HepG2 (cell line): ENCODE data around the gene KDM3B. TPM values are rescaled to one million over a fixed set of nuclear protein-coding genes. Genes with fewer than 3 reads are reported as not detected.
A peak's percentile ranks its signal among the peaks of the same experiment; 100 is the strongest.

ENCODE experiments used
- BRD4 ChIP-seq: sonication (generic); formaldehyde crosslinking; IDR thresholded peaks from 2 replicates; pipeline ENCODE4 v1.4.0; 2020; ENCODE audit warnings: missing genetic modification reagents
- FOXO1 ChIP-seq: sonication (generic); formaldehyde crosslinking; IDR thresholded peaks from 2 replicates; pipeline ENCODE4 v1.4.0; 2020; ENCODE audit warnings: missing genetic modification reagents
- IRX3 ChIP-seq: sonication (generic); formaldehyde crosslinking; IDR thresholded peaks from 2 replicates; pipeline ENCODE4 v1.8.1; 2023; ENCODE audit warnings: mild to moderate bottlenecking, low read depth, missing genetic modification reagents, borderline replicate concordance
- SP5 ChIP-seq: IDR thresholded peaks from 2 replicates; pipeline ENCODE4 v1.6.1; 2016; ENCODE audit warnings: low read depth, borderline replicate concordance
- ZBTB42 ChIP-seq: sonication (generic); formaldehyde crosslinking; IDR thresholded peaks from 2 replicates; pipeline ENCODE4 v1.5.0; 2020; ENCODE audit warnings: mild to moderate bottlenecking, missing genetic modification reagents
- polyA plus RNA-seq, 8 experiments: library from polyadenylated mRNA; depleted of rRNA in 3 of 8; stranded (reverse) in 7 of 8; unstranded in 1 of 8; fragments of >200 nt; fragmentation: Illumina TruSeq in 4 of 8; extraction: Trizol in 4 of 8; gene quantifications; 2 replicates each; pipeline versions ENCODE4 v1.2.1 to v1.2.3, GENCODE V29; 2011 to 2016; ENCODE audit warnings: low read depth in 4 of 8, missing spikeins in 1 of 8, mixed read lengths in 1 of 8; ENCODE audit not compliant: insufficient read depth in 1 of 8
- total RNA-seq, 5 experiments: library from RNA; depleted of rRNA; stranded (reverse); fragments of >200 nt; fragmentation: Illumina TruSeq; extraction: Trizol; gene quantifications; 2 replicates each; pipeline ENCODE4 v1.2.3, GENCODE V29; 2016; ENCODE audit warnings: low read depth in 1 of 5
- TF ChIP-seq, protein P1 (sequence below): sonication (generic); formaldehyde crosslinking; IDR thresholded peaks from 2 replicates; pipeline ENCODE4 v1.4.0; 2020; ENCODE audit warnings: mild to moderate bottlenecking, low read depth, missing genetic modification reagents
- TF ChIP-seq, protein P2 (sequence below): sonication (generic); formaldehyde crosslinking; IDR thresholded peaks from 2 replicates; pipeline ENCODE4 v1.9.0; 2021; ENCODE audit warnings: missing genetic modification reagents, borderline replicate concordance
- TF ChIP-seq, protein P3 (sequence below): sonication (generic); formaldehyde crosslinking; IDR thresholded peaks from 2 replicates; pipeline ENCODE4 v1.5.1; 2020; ENCODE audit warnings: mild to moderate bottlenecking, missing genetic modification reagents, borderline replicate concordance
- TF ChIP-seq, protein P4 (sequence below): sonication (generic); formaldehyde crosslinking; IDR thresholded peaks from 2 replicates; pipeline ENCODE4 v1.4.0; 2020; ENCODE audit warnings: missing genetic modification reagents, borderline replicate concordance
- TF ChIP-seq, protein P5 (sequence below), 2 experiments: IDR thresholded peaks; 2 replicates each; pipeline ENCODE4 v1.6.1; 2011 to 2012; ENCODE audit warnings: low read length in 2 of 2, borderline replicate concordance in 1 of 2, low read depth in 1 of 2, mild to moderate bottlenecking in 1 of 2, moderate library complexity in 1 of 2
- TF ChIP-seq, protein P6 (sequence below): sonication (generic); formaldehyde crosslinking; IDR thresholded peaks from 2 replicates; pipeline ENCODE4 v1.5.1; 2020; ENCODE audit warnings: missing genetic modification reagents, mild to moderate bottlenecking, borderline replicate concordance

Gene KDM3B
- total and polyA plus RNA-seq, 2 of the 13 experiments (the other 11 are each of a cell fraction or from before 2014, with no cell fraction given): 19.7 to 34.3 TPM

DNA sequence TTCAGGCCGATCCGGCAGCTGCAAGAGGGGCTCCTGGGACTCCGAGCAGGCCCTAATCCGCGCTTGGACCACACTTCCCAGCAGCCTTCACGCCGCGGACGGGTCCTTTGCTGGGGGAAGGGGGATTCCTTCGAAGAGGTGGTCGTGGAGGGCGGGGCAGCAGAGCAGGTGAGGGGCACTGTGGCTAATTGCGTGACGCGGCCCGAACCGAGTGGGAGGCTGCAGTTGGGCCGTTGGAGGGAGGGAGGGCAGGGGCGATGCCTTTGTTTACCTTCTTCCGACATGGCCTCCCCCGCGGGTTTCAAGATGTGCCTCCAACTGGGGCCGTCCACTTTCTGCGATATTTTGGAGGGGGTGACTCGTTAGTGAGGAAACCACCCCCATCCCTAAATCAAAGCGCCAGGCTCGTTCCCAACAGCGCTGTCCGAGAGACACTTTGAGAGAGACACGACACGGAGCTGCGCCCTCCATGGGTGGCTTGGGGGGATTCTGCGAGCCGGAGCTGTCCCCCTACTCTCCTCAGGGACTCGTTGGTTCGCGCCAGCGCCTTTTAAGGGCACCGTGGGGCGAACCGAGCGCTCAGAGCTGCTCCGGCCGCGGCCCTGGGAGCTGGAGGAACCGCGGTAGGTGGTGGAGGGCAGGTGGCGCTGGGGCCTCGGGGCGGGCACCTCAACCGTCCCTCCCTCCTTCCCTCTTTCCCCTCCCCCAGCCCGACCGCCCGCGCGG lies 14.6 kb upstream of the KDM3B start, which contains the start of gene FAM53C (continued):
- TF ChIP-seq ZBTB42: peak; percentile 33; the same call in 1 of the 2 replicates
- TF ChIP-seq, protein P1, sequence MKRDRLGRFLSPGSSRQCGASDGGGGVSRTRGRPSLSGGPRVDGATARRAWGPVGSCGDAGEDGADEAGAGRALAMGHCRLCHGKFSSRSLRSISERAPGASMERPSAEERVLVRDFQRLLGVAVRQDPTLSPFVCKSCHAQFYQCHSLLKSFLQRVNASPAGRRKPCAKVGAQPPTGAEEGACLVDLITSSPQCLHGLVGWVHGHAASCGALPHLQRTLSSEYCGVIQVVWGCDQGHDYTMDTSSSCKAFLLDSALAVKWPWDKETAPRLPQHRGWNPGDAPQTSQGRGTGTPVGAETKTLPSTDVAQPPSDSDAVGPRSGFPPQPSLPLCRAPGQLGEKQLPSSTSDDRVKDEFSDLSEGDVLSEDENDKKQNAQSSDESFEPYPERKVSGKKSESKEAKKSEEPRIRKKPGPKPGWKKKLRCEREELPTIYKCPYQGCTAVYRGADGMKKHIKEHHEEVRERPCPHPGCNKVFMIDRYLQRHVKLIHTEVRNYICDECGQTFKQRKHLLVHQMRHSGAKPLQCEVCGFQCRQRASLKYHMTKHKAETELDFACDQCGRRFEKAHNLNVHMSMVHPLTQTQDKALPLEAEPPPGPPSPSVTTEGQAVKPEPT (CRISPR knock-in tag): peak; percentile 58; the same call in 1 of the 2 replicates
- TF ChIP-seq, protein P2, sequence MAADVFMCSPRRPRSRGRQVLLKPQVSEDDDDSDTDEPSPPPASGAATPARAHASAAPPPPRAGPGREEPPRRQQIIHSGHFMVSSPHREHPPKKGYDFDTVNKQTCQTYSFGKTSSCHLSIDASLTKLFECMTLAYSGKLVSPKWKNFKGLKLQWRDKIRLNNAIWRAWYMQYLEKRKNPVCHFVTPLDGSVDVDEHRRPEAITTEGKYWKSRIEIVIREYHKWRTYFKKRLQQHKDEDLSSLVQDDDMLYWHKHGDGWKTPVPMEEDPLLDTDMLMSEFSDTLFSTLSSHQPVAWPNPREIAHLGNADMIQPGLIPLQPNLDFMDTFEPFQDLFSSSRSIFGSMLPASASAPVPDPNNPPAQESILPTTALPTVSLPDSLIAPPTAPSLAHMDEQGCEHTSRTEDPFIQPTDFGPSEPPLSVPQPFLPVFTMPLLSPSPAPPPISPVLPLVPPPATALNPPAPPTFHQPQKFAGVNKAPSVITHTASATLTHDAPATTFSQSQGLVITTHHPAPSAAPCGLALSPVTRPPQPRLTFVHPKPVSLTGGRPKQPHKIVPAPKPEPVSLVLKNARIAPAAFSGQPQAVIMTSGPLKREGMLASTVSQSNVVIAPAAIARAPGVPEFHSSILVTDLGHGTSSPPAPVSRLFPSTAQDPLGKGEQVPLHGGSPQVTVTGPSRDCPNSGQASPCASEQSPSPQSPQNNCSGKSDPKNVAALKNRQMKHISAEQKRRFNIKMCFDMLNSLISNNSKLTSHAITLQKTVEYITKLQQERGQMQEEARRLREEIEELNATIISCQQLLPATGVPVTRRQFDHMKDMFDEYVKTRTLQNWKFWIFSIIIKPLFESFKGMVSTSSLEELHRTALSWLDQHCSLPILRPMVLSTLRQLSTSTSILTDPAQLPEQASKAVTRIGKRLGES (CRISPR knock-in tag): peak; percentile 50; the same call in 1 of the 2 replicates
- TF ChIP-seq, protein P3, sequence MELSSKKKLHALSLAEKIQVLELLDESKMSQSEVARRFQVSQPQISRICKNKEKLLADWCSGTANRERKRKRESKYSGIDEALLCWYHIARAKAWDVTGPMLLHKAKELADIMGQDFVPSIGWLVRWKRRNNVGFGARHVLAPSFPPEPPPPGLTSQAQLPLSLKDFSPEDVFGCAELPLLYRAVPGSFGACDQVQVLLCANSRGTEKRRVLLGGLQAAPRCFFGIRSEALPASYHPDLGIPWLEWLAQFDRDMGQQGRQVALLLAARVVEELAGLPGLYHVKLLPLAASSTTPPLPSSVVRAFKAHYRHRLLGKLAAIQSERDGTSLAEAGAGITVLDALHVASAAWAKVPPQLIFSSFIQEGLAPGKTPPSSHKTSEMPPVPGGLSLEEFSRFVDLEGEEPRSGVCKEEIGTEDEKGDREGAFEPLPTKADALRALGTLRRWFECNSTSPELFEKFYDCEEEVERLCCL (CRISPR knock-in tag): no peak
- peak; percentile 89 for TF ChIP-seq IRX3 (CRISPR knock-in tag)
- peak; percentile 56 for TF ChIP-seq FOXO1 (CRISPR knock-in tag)
- TF ChIP-seq, protein P4, sequence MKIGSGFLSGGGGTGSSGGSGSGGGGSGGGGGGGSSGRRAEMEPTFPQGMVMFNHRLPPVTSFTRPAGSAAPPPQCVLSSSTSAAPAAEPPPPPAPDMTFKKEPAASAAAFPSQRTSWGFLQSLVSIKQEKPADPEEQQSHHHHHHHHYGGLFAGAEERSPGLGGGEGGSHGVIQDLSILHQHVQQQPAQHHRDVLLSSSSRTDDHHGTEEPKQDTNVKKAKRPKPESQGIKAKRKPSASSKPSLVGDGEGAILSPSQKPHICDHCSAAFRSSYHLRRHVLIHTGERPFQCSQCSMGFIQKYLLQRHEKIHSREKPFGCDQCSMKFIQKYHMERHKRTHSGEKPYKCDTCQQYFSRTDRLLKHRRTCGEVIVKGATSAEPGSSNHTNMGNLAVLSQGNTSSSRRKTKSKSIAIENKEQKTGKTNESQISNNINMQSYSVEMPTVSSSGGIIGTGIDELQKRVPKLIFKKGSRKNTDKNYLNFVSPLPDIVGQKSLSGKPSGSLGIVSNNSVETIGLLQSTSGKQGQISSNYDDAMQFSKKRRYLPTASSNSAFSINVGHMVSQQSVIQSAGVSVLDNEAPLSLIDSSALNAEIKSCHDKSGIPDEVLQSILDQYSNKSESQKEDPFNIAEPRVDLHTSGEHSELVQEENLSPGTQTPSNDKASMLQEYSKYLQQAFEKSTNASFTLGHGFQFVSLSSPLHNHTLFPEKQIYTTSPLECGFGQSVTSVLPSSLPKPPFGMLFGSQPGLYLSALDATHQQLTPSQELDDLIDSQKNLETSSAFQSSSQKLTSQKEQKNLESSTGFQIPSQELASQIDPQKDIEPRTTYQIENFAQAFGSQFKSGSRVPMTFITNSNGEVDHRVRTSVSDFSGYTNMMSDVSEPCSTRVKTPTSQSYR: peak; percentile 95; the same call in 1 of the 2 replicates
- peak; percentile 61; the same call in 1 of the 2 replicates for TF ChIP-seq BRD4
- TF ChIP-seq, protein P5, sequence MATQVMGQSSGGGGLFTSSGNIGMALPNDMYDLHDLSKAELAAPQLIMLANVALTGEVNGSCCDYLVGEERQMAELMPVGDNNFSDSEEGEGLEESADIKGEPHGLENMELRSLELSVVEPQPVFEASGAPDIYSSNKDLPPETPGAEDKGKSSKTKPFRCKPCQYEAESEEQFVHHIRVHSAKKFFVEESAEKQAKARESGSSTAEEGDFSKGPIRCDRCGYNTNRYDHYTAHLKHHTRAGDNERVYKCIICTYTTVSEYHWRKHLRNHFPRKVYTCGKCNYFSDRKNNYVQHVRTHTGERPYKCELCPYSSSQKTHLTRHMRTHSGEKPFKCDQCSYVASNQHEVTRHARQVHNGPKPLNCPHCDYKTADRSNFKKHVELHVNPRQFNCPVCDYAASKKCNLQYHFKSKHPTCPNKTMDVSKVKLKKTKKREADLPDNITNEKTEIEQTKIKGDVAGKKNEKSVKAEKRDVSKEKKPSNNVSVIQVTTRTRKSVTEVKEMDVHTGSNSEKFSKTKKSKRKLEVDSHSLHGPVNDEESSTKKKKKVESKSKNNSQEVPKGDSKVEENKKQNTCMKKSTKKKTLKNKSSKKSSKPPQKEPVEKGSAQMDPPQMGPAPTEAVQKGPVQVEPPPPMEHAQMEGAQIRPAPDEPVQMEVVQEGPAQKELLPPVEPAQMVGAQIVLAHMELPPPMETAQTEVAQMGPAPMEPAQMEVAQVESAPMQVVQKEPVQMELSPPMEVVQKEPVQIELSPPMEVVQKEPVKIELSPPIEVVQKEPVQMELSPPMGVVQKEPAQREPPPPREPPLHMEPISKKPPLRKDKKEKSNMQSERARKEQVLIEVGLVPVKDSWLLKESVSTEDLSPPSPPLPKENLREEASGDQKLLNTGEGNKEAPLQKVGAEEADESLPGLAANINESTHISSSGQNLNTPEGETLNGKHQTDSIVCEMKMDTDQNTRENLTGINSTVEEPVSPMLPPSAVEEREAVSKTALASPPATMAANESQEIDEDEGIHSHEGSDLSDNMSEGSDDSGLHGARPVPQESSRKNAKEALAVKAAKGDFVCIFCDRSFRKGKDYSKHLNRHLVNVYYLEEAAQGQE (IDR thresholded peaks at IDR 0.05; ENCODE audit: borderline replicate concordance in 1 of 2, low read depth in 1 of 2, low read length in 2 of 2): peak in 1 of 2 experiments; percentile 87; a peak in 3 of 4 replicates
- TF ChIP-seq SP5: peak; percentile 73; the same call in 1 of the 2 replicates
- TF ChIP-seq, protein P6, sequence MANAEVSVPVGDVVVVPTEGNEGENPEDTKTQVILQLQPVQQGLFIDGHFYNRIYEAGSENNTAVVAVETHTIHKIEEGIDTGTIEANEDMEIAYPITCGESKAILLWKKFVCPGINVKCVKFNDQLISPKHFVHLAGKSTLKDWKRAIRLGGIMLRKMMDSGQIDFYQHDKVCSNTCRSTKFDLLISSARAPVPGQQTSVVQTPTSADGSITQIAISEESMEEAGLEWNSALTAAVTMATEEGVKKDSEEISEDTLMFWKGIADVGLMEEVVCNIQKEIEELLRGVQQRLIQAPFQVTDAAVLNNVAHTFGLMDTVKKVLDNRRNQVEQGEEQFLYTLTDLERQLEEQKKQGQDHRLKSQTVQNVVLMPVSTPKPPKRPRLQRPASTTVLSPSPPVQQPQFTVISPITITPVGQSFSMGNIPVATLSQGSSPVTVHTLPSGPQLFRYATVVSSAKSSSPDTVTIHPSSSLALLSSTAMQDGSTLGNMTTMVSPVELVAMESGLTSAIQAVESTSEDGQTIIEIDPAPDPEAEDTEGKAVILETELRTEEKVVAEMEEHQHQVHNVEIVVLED (CRISPR knock-in tag): peak; percentile 45; the same call in 1 of the 2 replicates
